ENCODE measurements around the gene PDSS2.

The PDSS2 gene

DNA sequence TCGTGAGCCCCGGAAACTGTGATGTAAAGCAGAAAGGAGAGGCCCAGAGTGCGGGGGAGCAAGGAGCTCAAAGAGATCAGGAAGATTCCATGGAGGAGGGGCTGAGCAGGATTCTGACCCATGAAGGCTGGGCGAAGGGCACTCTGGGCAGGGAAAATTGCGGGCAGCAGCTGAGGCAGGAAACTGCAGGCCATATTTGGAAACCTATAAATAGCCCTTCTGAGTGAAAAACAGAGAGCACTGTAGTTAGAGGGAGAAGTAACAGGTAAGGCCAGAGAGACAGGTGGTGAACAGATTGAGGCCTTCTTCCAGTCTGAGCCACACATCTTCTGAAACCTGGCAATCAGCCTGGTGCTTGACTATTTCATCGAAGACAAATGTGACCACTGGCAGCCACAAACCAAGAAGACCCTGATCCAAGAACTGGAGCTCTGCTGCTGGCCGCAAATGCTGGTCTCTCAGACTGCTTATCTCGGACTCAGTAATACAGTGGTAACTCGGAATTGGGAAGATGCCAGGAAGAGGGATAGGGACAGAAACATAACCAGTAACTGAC is 329.9 kb downstream of the PDSS2 start:
- H3K4me3 ChIP-seq (replicated peaks; ENCODE audit: low read depth, low read length): no peak overlapping the region
- no peak for DNase-seq (ENCODE audit: extremely low read depth, low read depth)
- TF ChIP-seq, protein P1, sequence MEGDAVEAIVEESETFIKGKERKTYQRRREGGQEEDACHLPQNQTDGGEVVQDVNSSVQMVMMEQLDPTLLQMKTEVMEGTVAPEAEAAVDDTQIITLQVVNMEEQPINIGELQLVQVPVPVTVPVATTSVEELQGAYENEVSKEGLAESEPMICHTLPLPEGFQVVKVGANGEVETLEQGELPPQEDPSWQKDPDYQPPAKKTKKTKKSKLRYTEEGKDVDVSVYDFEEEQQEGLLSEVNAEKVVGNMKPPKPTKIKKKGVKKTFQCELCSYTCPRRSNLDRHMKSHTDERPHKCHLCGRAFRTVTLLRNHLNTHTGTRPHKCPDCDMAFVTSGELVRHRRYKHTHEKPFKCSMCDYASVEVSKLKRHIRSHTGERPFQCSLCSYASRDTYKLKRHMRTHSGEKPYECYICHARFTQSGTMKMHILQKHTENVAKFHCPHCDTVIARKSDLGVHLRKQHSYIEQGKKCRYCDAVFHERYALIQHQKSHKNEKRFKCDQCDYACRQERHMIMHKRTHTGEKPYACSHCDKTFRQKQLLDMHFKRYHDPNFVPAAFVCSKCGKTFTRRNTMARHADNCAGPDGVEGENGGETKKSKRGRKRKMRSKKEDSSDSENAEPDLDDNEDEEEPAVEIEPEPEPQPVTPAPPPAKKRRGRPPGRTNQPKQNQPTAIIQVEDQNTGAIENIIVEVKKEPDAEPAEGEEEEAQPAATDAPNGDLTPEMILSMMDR (IDR thresholded peaks at IDR 0.05; ENCODE audit: low read depth, low read length, missing control alignments): no peak

GRCh38 chr6:107128577-107128976 is 330.8 kb downstream of the PDSS2 start:
- no peak for DNase-seq (ENCODE audit: extremely low read depth, low read depth)
- no peak overlapping the region for H3K4me3 ChIP-seq (replicated peaks; ENCODE audit: low read depth, low read length)
- TF ChIP-seq, protein P1 (IDR thresholded peaks at IDR 0.05; ENCODE audit: low read depth, low read length, missing control alignments): no peak

DNA sequence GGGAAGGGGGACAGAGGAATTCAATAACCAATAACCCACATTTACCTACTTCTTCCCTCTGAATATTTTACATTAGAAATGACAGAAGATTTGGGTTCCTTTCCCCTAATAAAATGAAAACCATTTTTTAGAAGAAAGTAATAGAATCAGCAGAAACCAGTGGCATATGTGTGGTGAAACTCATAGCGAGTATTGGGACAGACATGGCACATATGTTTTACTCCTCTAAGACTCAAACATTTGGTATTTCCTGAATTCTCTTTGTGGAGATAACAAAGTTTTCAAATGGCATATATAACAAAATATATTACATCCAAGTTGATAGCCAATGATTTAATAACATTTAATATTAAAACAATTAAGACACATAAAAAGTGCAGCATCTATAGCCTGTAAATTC is 331.2 kb downstream of the PDSS2 start:
- no peak overlapping the region for H3K4me3 ChIP-seq (replicated peaks; ENCODE audit: low read depth, low read length)
- TF ChIP-seq, protein P1 (IDR thresholded peaks at IDR 0.05; ENCODE audit: low read depth, low read length, missing control alignments): no peak
- no peak for DNase-seq (ENCODE audit: extremely low read depth, low read depth)

DNA sequence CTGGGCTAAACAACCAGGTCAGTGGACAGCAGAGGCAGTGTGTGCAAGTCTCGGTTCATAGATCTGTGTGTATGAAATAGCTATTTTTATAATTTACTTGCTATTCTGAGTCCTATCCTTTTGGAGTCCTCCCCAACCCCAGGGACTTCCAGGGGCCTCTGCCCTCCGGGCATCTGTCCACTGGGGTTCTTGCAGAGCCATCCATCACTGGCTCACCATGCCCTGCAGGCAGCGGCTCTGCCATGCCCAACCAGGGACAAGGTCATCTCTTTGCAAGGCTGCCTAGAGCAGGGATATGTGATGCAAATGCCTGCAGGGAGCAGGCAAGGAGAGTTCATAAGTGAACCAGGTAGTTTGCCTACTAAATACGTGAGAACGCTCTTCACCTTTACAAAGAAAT is 333.6 kb downstream of the PDSS2 start:
- no peak for DNase-seq (ENCODE audit: extremely low read depth, low read depth)
- TF ChIP-seq, protein P1 (IDR thresholded peaks at IDR 0.05; ENCODE audit: low read depth, low read length, missing control alignments): no peak
- no peak overlapping the region for H3K4me3 ChIP-seq (replicated peaks; ENCODE audit: low read depth, low read length)

- TF ChIP-seq, protein P1 (IDR thresholded peaks at IDR 0.05; ENCODE audit: low read depth, low read length, missing control alignments): no peak
- H3K4me3 ChIP-seq (replicated peaks; ENCODE audit: low read depth, low read length): no peak overlapping the region
- no peak for DNase-seq (ENCODE audit: extremely low read depth, low read depth)
Measured at GRCh38 chr6:107124934-107125348, 334.4 kb downstream of the PDSS2 start.

GRCh38 chr6:107123501-107123900 is 335.9 kb downstream of the PDSS2 start:
- DNase-seq (ENCODE audit: extremely low read depth, low read depth): no peak
- H3K4me3 ChIP-seq (replicated peaks; ENCODE audit: low read depth, low read length): no peak overlapping the region
- TF ChIP-seq, protein P1 (IDR thresholded peaks at IDR 0.05; ENCODE audit: low read depth, low read length, missing control alignments): no peak

GRCh38 chr6:107122748-107123147 is 336.6 kb downstream of the PDSS2 start:
- DNase-seq (ENCODE audit: extremely low read depth, low read depth): no peak
- no peak overlapping the region for H3K4me3 ChIP-seq (replicated peaks; ENCODE audit: low read depth, low read length)
- TF ChIP-seq, protein P1 (IDR thresholded peaks at IDR 0.05; ENCODE audit: low read depth, low read length, missing control alignments): no peak
